GM20431 (cell line): ENCODE results near the gene AMFR.
"Not testable (repeated sequence)": the region's sequence is repeated elsewhere in the genome, so short reads cannot be mapped to it uniquely, and the experiment has no call there.

Experiments used
- in situ Hi-C: fragments of 300-500 bp; cut with MseI, MboI; formaldehyde crosslinking; loops from one replicate; pipeline ENCODE4 v1.15.0; 2020; ENCODE audit warnings: low sequenced_read_pairs; ENCODE audit not compliant: unreplicated experiment

AMFR gene

DNA sequence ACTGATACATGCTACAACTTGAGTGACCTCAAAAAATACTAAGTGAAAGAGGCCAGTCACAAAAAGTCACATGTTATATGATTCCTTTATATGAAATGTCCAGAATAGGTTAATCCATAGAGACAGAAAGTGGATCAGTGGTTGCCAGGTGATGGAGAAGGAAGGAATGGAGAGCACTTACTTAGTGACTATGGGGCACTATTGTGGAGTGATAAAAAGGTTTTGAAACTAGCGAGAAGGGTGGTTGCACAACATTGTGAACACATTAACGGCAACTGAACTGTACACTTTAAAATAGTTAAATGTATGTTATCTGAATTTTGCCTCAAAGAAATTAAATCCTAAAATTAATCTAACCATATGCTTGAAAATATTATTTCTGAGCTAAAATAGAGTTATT lies 25.9 kb downstream of the AMFR start:
- in situ Hi-C loops: no loop called here

DNA sequence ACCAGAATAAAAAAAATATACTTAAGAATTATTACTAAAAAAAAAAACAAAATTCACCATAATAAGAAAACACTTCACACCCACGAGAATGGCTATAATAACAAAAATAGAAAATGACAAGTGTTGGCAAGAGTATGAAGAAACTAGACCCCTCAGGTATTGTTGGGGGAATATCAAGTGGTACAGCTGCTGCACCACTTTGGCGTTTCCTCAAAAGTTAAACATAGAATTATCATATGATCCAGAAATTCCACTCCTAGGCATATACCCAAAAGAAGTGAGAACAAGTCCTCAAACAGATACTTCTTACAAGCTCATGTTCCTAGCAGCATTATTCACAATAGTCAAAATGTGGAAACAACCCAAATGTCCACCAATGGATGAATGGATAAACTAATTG lies 26.3 kb downstream of the AMFR start:
- in situ Hi-C loops: no loop called here

GRCh38 chr16:56396724-56397123 lies 28.6 kb downstream of the AMFR start:
- in situ Hi-C loops: not testable (repeated sequence)

GRCh38 chr16:56389554-56389953 lies 35.8 kb downstream of the AMFR start:
- in situ Hi-C loops: no loop called here

DNA sequence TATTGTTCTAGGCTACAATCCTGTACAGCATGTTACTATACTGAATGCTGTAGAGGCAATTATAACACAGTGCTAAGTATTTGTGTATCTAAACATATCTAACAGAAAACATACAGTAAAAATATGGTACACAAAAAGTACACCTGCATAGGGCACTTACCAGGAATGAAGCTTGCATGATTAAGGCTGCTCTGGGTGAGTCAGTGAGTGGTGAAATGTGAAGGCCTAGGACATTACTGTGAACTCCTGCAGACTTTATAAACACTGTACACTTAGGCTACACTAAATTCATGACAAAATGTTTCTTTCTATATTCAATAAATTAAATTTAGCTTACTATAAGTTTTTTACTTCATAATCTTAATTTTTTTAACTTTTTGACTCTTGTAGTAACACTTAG lies 37.1 kb downstream of the AMFR start:
- in situ Hi-C loops: no loop called here

- in situ Hi-C loops: no loop called here
These were observed 37.9 kb downstream of the AMFR start for GRCh38 chr16:56387396-56387795.

DNA sequence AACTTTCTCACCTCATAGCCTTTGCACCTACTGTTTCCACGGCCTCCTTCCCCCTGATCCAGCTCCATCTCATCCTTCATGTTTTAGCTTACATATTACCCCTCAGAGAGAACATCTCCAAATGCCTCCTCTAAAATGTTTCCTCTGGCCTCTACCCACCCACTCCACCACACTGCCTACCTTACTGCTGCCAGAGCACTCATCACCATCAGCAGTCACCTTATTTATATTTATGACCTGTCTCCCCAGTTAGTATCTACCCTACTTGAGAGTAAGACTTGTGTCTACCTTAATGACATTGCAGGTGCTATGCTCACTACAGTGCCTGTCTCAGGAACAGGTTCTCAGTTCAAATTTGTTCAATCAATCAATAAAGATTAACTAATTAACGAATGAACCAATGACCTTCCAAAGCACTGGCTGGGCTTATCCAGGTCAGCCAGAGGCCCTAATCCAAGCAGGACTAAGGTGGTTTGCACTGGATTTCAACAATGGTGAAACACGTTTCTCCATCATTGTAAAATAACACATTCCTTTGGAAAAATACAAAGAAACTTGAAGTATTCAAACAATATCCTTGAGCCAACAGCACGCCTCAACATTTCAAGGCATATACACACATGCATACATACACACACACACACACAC lies 41.1 kb downstream of the AMFR start:
- in situ Hi-C loops: no loop called here

DNA sequence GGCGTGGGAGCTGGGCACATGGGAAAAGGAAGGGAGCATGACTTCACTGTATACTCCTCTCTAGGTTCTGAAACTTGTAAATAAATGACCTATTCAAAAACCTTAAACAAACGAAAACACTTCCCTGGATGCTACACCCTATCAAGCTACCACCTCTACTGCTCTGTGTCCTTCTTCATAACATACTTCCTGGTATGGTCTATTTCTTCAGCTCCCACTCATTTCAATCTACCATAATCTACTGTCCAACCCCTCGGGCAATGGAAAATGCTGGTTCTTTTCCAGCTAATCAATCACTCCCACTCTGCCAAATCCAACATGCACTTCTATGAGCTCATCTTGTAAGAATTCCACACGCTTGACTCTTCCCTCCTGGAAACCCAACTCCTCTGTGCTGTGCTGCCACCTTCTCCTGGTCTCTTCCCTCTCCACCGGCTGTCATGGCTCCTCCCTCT lies 42.4 kb downstream of the AMFR start:
- in situ Hi-C loops: no loop called here

DNA sequence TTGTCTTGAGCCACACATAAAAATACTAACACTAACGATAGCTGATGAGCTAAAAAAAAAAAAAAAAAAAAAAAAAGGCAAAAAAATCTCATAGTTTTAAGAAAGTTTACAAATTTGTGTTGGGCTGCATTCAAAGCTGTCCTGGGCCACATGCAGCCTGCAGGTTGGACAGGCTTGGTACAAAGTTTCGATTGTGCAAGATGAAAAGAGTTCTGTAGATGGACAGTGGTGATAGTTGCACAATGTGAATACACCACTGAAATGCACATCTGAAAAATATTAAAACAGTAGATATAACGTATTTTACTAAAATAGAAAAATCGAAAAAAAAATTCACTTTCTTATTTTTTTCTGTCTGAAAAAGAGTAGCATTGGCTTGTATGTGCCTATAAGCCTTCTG lies 42.9 kb downstream of the AMFR start:
- in situ Hi-C loops: no loop called here

DNA sequence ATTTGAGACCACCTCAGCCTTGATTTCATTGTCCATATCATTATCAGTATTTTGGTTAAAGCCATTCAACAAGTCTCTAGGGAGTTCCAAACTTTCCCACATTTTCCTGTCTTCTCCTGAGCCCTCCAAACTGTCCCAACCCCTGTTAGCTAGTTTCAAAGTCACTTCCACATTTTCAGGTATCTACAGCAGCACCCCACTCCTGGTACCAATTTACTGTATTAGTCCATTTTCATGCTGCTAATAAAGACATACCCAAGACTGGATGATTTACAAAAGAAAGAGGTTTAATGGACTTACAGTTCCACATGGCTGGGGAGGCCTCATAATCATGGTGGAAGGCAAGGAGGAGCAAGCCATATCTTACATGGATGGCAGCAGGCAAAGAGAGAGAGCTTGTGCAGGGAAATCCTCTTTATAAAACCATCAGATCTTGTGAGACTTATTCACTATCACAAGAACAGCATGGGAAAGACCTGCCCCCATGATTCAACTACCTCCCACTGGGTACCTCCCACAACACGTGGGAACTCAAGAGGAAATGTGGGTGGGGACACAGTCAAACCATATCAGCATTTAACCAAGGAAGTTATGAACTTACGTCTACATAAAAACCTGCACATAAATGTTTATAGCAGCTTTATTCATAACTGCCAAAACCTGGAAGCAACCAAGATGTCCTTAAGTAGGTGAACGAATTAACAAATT lies 44.4 kb downstream of the AMFR start:
- in situ Hi-C loops: not testable (repeated sequence)

DNA sequence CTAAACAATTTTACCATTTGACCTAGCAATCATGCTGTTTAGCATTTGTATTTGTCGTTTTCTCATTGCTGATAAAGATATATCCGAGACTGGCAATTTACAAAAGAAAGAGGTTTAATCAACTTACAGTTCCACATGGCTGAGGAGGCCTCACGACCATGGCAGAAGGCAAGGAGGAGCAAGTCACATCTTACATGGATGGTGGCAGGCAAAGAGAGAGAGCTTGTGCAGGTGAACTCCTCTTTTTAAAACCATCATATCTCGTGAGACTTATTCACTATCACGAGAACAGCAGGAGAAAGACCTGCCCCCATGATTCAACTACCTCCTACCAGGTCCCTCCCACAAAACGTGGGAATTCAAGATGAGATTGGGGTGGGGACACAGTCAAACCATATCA lies 46.3 kb downstream of the AMFR start:
- in situ Hi-C loops: not testable (repeated sequence)

- in situ Hi-C loops: not testable (repeated sequence)
These were observed 49.6 kb downstream of the AMFR start for GRCh38 chr16:56375792-56376191.

DNA sequence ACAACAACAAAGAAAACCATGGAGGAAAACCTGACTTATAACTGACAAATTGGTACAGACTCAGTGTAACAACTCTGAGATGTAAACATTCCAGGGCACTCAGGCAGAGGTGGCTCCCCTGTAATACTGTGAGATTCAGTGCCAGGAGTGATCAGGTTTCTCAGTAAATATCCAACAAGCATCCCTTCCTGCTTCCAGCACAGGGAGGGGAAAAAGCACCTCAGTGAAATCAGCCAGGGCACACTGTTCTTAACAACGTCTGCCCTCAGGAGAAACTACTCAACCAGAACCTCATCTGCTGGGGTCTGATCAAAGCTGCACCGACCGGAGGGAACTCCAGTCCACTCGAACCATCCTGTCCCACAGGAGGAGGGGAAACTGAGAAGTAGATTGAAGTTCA lies 52.3 kb downstream of the AMFR start:
- in situ Hi-C loops: no loop called here

DNA sequence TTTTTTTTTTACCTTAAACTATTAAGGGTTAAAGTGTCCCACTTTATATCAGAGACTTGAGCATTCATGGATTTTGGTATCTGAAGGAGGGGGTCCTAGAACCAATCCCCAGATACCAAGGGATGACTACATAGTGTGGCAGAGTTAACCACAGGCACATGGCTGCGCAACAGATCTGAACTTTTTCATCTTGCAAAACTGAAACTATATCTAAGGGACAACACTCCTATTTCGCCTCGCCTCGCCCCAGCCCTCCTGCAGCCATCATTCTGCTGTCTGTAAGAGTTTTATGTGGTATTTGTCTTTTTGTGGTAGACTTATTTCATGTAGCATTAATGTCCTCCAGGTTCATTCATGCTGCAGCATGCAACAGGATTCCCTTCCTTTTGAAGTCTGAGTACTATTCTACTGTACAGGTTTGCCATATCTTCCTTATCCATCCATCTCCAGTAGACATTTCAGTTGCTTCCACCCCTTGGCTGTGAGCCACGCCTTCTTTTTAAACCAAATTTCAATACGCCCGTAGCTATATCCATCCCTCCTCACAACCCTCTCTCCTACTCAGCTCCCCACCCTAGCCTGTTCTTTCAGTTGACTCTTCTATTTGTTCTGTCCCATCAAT lies 53.2 kb downstream of the AMFR start:
- in situ Hi-C loops: no loop called here

DNA sequence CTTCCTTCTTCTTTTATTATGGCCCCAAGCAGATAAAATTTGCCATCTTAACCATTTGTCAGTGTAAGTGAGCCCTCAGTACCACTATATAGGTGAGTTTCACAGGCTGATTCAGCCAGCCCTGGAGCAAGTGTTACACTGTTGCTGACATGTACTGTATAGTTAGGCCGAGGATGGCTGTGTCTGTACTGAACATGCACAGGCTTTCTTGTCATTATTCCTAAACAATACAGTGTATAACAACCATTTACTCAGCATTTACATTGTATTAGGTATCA lies 53.7 kb downstream of the AMFR start:
- in situ Hi-C loops: no loop called here

GRCh38 chr16:56370875-56371659 lies 54.3 kb downstream of the AMFR start:
- in situ Hi-C loops: no loop called here

- in situ Hi-C loops: no loop called here
These were observed 55.0 kb downstream of the AMFR start for GRCh38 chr16:56370185-56370874.

DNA sequence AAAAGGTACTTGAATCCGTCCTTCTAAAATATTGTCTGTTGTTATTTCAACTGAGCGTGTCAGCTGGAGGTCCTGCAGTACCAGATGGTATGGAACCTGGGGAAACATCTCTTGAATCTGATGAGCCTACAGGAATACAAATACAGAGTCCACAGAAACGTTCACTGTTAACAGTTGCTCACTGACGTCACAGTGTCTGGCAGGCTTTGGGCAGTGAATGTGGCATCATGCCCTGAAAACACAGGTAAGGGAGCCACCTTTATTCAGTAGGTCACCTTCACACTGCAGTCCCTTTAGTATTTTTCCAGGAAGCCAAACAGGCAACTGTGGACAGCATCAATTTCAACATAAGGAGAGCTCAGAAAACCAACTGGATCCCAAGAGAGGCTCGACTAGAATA lies 56.1 kb downstream of the AMFR start:
- in situ Hi-C loops: no loop called here

- in situ Hi-C loops: no loop called here
These were observed 56.8 kb downstream of the AMFR start for GRCh38 chr16:56368545-56368944.

DNA sequence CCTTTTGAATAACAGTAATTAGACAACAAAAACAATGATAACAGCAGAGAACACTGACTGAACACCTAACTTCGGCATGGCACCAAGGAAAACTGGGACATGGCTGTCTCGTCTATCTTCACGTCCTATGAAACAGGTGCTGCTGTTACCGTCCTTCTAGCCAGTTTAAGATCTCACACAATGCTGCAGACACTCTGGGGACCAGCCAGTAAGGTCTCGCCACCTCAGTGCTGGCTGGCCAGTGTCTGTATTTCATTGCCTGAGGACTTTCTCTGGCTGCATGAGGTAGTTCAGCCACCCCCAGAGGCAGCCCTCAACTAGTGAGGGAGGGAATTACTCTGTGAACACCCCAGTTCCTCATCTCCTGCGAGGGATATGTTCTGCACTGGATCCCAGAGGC lies 57.6 kb downstream of the AMFR start:
- in situ Hi-C loops: no loop called here
